ENCODE data around the gene ZNF554.

- TF ChIP-seq USF2 (IDR thresholded peaks at IDR 0.05) (no peak), POLR2A (IDR thresholded peaks at IDR 0.05; ENCODE audit: low read length) (no peak), CTCF (IDR thresholded peaks at IDR 0.05) (no peak), ESRRA (IDR thresholded peaks at IDR 0.05; ENCODE audit: borderline replicate concordance, low read length) (no peak), JUN (IDR thresholded peaks at IDR 0.05) (no peak), RFX5 (IDR thresholded peaks at IDR 0.05) (no peak), EP300 (IDR thresholded peaks at IDR 0.05) (no peak), REST (IDR thresholded peaks at IDR 0.05) (no peak), E2F6 (IDR thresholded peaks at IDR 0.05; ENCODE audit: borderline replicate concordance, low read depth) (no peak), RARB (CRISPR knock-in tag; IDR thresholded peaks at IDR 0.05) (no peak), POLR2AphosphoS2 (conservative IDR thresholded peaks at IDR 0.05; ENCODE audit: low read length) (no peak), JUNB (IDR thresholded peaks at IDR 0.05) (no peak), RNF2 (IDR thresholded peaks at IDR 0.05; ENCODE audit: borderline replicate concordance, low read depth) (no peak), RAD21 (conservative IDR thresholded peaks at IDR 0.05 in 1 of 2, IDR thresholded peaks at IDR 0.05 in 1 of 2) (no peak)
These were observed 58.0 kb downstream of the ZNF554 start for GRCh38 chr19:2877398-2878331.
